GM13977 (cell line): ENCODE measurements around the gene SPATA32.

Source experiments
- DNase-seq: peaks from one replicate; pipeline ENCODE4 v3.0.0; 2012; ENCODE audit warnings: low spot score
- CTCF ChIP-seq: IDR thresholded peaks from 2 replicates; pipeline ENCODE4 v1.5.1; 2012; ENCODE audit warnings: mild to moderate bottlenecking, control low read depth; ENCODE audit not compliant: insufficient read depth; ENCODE audit errors: extremely low read depth, missing control alignments
- in situ Hi-C: fragments of 300-500 bp; cut with MboI; formaldehyde crosslinking; loops from one replicate; pipeline ENCODE4 v1.12.0; 2022; ENCODE audit warnings: low sequenced_read_pairs, low pct_unique_long_range_greater_than_20kb, mixed read lengths, inconsistent platforms; ENCODE audit not compliant: unreplicated experiment

Gene SPATA32

GRCh38 chr17:45261577-45262515 lies at the start of gene SPATA32:
SPATA32 (minus strand) TSS chr17:45262094; CDS start chr17:45262016, 78 bp downstream.
- peak; percentile 85 for DNase-seq
- in situ Hi-C loops = no loop called here
- TF ChIP-seq CTCF = no peak

DNA sequence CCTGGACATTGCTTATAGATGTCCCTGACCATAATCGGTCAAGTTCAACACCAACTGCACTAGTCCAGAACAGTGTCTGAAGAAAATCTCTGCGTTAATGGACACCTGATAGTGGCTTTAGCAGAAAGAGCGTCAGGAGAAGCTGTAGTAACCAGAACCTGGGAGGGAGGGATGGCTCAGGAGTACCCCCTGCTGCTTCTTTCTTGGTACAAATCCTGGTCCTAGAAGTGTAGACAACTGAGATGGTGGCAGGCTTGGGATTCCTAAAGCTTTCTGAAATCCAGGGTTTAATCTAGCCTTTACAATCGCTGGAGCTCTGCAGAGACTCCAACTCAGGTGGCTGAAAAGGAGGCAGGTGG lies 49.5 kb upstream of the SPATA32 start:
- in situ Hi-C loops = no loop called here
- no peak for TF ChIP-seq CTCF
- no peak for DNase-seq

GRCh38 chr17:45310380-45311324 lies 48.8 kb upstream of the SPATA32 start:
- in situ Hi-C loops = no loop called here
- DNase-seq = no peak
- TF ChIP-seq CTCF = no peak

- TF ChIP-seq CTCF = no peak
- DNase-seq = no peak
- in situ Hi-C loops = no loop called here
Observed at GRCh38 chr17:45309400-45309799, 47.5 kb upstream of the SPATA32 start.

DNA sequence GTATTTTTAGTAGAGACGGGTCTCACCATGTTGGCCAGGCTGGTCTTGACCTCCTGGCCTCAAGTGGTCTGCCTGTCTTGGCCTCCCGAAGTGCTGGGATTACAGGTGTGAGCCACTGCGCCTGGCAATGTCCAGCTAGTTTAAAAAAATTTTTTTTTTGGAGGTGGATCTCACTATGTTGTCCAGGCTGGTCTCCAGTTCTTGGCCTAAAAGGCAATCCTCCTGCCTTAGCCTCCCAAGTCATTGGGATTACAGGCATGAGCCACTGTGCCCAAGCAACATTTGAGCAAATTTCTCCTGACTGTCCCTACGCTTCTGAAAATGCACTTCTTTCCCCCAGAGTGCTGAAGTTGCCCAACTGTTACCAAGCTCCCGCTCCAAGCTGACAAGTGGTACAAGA lies 46.9 kb upstream of the SPATA32 start:
- DNase-seq = no peak
- TF ChIP-seq CTCF = no peak
- in situ Hi-C loops = no loop called here

DNA sequence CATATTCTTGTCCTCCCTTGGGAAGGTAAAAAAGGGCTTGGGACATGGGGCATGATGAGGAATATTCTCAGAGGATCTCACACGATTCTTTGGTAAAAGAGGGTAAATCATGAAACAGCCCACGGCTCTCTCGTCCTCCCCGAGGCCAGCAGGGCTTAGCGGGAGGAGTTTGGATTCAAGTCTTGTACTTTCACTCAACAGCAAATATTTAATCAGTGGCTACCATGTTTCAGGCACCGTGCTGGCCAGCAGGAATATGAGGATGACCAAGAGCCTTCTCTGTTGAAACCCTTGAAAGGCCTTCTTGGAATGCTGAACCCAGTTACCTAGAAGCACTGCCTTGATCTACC lies 46.1 kb upstream of the SPATA32 start:
- no peak for TF ChIP-seq CTCF
- in situ Hi-C loops = no loop called here
- DNase-seq = no peak
